Fibroblast of skin of left biceps (primary cell): Measurements from ENCODE around the gene OCIAD1.
"Not testable (repeated sequence)": the region's sequence is repeated elsewhere in the genome, so short reads cannot be mapped to it uniquely, and the experiment has no call there.

ENCODE experiments used
- DNase-seq, 2 experiments: peaks; one replicate each; pipeline ENCODE4 v3.0.0-alpha.2; 2013; ENCODE audit warnings: low read depth in 2 of 2

OCIAD1 gene

DNA sequence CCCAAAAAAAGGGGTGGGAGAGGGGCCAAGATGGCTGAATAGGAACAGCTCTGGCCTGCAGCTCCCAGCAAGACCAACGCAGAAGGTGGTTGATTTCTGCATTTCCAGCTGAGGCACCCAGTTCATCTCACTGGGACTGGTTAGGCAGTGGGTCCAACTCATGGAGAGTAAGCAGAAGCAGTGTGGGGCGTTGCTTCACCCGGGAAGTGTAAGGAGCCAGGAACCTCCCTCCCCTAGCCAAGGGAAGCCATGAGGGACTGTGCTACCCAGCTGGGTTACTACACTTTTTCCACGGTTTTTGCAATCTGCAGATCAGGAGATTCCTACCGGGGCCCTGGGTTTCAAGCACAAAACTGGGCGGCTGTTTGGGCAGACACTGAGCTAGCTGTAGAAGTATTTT is 13.9 kb upstream of the OCIAD1 start:
- no peak for DNase-seq

DNA sequence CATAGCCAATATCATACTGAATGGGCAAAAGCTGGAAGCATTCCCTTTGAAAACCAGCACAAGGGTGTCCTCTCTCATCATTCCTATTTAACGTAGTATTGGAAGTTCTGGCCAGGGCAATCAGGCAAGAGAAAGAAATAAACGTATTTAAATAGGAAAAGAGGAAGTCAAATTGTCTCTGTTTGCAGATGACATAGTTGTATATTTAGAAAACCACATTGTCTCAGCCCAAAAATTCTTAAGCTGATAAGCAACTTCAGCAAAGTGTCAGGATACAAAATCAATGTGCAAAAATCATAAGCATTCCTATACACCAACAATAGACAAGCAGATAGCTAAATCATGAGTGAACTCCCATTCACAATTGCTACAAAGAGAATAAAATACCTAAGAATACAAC is 9.5 kb upstream of the OCIAD1 start:
- DNase-seq = not testable (repeated sequence)

DNA sequence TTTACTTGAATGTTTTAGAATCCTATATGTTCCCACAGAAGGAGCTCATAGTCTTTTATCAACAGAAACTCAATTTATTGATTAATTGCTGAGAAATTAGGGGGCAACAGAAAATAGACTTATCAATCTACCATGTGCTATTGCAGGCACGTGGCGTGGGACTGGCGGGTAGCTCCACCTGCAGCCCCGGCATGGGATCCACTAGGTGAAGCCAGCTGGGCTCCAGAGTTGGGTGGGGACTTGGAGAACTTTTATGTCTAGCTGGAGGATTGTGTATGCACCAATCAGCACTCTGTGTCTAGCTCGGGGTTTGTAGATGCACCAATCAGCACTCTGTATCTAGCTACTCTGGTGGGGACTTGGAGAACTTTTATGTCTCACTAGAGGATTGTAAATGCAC is 3.3 kb upstream of the OCIAD1 start:
- DNase-seq = no peak

DNA sequence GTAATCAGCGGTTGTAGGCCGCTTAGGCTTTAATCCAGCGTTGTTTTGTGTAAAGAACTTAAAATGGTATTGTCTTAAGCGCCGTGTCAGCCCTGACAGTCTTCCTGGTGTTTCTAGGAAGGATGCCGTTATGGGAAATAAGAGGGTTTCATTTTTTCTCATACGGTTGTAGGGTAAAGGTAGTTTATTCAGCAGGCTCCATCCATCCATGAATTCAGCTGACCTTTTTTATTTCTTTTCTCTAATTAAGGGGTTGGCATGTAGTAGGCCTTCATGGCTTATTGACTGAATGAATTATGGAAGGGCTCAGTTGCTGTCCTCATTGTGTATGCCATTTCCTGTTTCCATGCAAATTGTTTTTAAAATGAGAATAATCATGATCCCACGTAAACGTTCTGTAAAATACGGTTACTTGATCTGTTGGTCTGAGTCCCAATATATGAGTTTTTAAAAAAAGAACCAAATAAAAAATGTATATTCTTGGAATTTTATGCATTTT is 693 bp downstream of the OCIAD1 start:
- no peak for DNase-seq

DNA sequence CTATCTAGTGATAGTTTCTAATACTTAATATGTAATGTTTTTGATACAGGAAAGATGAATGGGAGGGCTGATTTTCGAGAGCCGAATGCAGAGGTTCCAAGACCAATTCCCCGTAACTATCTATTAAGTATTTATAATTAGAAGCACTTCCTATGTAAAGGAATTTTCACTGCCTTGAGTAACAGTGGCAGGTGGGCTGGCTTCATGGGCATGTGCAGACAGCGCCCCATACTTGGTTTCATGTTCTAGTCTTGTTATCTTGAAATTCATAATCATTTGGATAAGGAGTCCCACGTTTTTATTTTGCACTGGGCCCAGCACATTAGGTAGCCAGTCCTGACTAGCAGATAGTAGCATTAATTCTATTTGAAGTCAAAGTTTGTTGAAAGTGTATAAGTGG is 1.7 kb downstream of the OCIAD1 start:
- DNase-seq = no peak

DNA sequence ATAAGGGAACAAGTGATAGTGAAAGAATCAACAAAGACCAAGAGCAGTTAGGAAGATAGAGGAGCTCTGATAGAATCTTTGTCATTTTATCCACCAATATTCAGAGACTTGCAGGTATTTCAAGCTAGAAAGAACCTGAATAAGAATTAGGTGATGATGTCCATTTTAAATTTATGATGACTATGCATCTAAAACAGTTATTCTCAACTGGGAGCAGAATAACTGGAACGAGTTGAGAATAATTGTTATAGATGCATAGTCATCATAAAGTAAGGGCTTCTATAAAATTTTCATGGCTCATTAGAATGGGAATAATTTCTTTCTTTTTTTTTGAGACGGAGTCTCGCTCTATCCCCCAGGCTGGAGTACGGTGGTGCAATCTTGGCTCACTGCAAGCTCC is 5.8 kb downstream of the OCIAD1 start:
- DNase-seq = no peak

DNA sequence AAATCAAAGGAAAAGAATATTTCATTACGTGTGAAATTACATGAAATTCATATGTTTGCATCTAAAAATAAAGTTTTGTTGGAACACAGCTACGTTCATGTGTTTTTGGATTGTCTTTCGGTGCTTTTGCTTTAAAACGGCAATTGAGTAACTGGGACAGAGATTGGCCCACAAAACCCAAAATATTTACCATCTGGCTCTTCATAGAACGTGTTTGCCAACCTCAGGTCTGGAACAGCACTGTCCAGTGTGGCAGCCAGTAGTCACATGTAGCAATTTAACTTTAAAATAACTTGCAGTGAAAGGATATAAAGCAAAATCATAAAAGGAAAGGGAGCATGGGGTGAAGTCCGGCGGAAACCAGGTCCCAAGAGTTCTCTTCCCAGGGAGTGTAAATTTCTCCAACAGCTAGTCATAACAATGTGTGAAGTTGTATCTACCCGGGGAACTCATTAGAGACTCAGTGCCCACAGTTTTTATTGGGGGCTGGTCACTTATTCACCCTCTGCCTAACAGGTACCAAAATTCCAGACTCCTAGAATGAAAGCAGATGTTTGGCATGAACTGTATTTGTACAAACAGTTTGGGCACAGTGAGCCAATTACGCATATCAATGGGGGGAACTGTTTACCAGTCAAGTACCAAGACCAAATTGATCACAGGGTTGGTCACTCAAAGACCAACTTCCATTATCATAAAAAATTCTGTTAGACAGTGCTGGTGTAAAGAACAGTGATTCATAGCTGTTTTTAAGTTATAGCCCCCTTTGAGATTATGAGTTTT is 10.3 kb downstream of the OCIAD1 start:
- no peak for DNase-seq

DNA sequence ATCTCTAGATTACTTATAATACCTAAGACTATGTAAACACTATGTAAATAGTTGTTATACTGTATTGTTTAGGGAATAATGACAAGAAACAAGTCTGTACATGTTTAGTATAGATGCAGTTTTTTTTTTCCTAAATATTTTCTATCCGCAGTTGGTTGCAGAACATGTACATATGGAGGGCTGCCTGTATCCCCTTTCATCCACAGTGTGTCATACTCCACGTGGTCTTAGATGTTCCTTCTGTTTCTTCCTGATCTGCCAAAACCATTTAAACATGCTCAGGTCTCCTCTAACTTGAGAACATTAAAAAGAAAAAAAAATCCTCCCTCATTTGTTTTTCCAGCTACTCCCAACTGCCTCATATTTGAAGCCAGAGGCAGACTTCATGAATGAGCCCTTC is 14.0 kb downstream of the OCIAD1 start:
- DNase-seq = no peak

DNA sequence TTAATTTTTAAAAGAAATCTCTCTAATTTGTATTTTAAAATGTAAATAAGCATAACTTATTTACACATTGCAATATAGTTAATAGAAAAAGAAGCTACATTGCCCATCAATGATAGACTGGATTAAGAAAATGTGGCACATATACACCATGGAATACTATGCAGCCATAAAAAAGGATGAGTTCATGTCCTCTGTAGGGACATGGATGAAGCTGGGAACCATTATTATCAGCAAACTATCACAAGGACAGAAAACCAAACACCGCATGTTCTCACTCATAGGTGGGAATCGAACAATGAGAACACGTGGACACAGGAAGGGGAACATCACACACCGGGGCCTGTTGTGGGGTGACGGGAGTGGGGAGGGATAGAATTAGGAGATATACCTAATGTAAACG is 17.9 kb downstream of the OCIAD1 start:
- DNase-seq = not testable (repeated sequence)

DNA sequence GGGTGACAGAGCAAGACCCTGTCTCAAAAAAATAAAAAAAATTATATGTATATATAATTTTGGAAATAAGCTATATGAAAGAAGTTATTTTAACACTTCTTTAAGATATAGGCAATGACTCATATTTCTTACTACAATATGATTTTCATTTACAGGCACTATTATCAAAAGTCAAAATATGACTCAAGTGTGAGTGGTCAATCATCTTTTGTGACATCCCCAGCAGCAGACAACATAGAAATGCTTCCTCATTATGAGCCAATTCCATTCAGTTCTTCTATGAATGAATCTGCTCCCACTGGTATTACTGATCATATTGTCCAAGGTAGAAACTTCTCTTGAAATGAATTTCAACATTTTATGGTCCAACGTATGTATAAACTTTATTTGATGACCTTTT is 20.8 kb downstream of the OCIAD1 start:
- DNase-seq = no peak

DNA sequence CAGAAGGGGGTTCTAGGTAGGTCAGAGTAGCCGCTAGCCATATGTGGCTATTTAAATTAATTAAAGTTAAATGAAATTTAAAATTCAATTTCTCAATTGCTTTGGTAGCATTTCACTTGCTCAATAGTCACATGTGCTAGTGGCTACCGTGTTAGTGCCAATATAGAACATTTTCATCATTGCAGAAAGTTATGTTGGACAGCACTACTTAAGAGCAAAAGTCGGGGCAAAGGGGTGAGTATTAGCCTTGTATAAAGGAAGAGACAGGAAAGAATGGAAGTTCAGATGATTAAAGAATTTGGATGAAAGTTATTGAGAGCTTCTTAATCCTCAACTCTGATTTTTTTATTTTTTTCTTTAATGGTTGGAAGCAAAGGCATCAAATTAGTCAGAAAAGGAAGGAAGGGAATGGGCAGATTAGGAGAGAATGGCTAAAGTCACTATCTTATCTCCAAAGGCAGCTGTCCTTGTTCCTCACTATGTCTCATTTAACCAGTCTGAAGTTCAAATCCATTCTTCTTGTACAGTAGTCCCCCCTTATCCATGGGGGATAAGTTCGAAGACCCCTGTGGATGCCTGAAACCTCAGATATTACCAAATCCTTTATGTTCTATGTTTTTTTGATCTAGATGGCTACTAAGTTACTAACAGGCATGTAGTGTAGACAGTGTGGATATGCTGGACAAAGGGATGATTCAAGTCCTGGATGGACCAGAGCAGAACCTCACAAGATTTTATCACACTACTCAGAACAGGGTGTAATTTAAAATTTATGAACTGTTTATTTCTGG is 22.9 kb downstream of the OCIAD1 start:
- DNase-seq = no peak

DNA sequence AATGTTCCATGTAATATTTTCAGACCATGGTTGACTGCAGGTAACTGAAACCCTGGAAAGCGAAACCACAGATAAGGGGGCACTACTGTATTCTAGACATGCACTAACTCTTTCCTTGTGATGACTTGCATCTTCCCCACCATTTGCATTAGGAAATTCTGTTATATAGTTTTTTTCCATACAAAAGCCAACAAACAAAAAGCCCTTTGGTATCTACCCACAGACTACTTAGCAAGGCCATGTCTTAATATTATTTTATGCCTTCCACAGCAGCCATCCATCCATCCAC is 23.5 kb downstream of the OCIAD1 start:
- no peak for DNase-seq

DNA sequence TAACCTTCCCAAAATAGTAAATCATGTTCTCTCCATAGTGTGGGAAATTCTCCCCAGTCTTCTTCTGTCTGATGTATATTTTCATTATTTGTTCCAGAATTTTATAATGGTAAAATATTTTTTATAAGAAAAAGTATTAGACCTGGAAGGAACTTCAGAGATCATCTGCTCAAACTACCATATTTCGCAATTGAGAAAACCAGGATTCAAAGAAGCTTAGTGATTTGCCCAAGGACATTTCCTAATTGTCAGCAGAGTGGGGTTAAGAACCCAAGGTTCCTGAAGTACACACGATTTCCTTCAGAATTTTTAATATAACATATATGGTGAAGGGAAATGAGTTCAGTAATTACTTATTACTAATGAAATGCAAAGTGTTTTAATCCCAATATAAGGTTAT is 24.1 kb downstream of the OCIAD1 start:
- no peak for DNase-seq

DNA sequence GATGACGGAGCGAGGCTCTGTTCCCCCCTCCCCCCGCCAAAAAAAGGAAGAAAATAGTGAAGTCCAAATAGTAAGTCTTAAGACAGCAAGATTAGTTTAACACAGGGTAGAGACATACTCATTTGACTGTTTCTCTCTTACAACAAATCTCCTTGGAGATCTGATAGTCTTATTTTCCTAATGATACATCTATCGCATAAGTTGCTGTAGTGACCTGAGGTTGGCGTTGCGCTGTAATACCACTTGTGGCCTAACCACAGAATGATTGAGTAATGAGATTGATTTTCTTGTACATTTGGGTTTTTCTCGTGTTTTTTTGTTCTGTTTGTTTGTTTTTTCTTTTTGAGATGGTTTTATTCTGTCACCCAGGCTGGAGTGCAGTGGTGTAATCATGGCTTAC is 27.2 kb downstream of the OCIAD1 start:
- DNase-seq = no peak

DNA sequence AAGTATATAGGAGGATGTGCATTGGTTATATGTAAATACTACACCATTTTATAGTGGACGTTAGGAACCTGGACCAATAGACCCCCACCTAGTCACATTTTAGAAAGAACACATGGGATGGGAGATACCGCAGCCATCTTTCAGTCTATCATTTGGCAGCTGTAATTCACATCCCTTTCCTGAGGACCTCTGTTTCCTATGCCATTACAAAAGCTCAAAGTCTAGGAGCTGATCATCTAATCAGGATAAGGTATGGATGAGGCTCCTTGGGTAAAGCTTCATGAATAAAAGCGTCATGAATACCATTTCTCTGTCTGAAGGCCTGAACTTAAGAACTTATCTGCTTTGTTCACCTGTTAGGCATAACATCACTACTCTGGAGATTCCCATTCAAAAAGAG is 31.1 kb downstream of the OCIAD1 start:
- no peak for DNase-seq

DNA sequence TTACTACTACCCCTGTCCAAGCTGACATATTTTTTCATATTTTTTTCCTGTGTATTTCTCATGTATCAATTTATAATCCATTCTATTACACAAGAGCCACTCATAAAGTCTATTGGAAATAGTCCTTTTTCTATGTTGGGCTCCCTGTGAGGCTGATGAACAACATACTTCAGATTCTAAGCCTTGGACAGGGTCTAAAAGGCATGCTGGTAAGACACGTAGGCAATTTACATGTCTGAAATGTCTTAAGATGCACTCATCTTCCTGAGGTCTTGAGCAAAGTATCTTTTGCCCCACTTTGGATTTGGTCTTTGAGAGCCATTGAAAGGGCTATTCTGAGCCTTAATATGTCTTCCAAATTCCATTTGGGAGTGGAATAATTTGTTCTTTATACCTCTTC is 31.8 kb downstream of the OCIAD1 start:
- DNase-seq = no peak

DNA sequence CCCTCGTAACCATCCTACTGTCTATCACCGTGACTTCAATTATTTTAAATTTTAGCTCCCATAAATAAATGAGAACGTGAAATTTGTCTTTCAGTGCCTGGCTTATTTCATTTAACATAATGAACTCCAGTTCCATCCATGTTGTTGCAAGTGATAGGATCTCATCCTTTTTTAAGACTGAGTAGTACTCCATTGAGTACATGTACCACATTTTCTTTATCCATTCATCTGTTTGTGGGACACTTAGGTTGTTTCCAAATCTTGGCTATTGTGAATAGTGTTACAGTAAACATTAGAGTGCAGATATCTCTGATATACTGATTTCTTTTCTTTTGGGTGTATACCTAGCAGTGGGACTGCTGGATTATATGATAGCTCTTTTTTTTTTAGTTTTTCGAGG is 32.8 kb downstream of the OCIAD1 start:
- no peak for DNase-seq

DNA sequence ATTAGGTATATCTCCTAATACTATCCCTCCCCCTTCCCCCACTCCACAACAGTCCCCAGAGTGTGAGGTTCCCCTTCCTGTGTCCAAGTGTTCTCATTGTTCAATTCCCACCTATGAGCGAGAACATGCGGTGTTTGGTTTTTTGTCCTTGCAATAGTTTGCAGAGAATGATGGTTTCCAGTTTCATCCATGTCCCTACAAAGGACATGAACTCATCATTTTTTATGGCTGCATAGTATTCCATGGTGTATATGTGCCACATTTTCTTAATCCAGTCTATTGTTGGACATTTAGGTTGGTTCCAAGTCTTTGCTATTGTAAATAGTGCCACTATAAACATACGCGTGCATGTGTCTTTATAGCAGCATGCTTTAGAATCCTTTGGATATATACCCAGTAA is 33.8 kb downstream of the OCIAD1 start:
- not testable (repeated sequence) for DNase-seq

DNA sequence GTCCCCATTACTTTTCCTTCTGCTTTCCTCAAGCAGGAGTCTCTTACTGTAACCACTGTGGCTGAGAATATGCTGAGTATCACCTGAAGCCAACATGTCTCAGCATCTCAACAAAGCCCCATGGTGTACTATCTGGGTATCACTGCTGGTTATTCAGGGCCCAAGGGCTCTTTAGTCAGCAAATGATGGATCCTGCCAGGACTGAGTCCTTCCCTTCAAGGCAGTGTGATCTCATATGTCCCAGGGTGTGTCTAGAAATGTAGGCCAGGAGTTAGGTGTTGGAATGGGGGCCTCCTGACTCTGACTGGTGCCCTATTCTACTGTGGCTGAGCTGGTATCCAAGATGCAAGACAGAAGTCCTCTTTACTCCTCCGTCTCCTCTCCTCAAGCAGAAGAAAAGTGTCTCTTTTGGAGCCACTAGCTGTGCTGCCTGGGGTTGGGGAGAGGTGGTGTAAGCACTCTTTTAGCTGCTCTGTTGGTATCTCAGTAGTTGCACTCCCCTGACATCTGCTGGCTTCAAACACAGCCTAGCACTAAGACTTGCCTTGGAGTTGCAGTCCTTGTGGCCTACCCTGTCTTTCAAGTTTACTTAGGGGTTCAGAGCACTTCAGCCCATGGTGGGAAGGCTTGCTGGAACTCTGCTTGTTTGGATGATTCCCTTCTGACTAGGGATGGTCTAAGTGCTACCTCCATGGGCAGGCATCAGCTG is 47.1 kb downstream of the OCIAD1 start:
- DNase-seq = no peak

DNA sequence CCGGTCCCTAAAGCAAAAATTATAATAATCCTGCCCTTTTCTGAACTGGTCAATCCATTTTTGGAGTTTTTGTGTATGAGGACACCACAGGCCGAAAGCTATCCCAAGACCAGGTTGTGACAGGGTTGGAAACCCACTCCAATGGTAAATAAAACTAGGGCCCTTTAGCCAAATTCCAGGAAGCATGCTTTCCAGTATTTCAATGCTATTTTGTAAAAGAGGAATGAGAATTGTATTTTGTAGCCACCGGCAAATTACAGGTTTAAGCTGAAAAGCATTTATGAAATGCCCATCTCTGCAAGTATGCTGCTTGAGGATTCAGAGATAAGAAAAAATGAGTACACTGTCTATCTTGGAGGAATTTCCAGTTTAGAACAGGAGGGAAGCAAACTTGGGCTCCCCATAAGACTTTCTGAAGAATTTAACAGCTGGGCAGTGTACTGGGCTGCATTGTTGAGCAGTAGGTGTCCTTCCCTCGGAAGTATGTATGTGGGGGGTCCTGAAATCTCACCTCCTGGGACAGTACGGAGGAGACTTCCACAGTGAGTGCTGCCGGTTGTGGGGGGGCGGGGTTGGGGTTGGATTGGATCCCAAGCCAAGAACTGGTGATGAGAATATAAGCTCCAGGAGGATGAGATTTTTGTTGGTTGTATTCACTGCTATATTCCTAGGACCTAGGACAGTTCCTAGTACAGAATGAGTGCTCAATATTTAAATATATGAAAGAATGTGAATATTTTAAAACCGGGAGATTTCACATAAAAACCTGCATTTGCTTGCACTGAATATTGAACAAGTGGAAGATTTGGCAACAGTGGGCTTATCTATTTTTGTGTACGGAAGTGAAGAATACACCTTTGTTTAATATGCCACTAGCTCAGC is 48.9 kb downstream of the OCIAD1 start:
- DNase-seq = no peak

DNA sequence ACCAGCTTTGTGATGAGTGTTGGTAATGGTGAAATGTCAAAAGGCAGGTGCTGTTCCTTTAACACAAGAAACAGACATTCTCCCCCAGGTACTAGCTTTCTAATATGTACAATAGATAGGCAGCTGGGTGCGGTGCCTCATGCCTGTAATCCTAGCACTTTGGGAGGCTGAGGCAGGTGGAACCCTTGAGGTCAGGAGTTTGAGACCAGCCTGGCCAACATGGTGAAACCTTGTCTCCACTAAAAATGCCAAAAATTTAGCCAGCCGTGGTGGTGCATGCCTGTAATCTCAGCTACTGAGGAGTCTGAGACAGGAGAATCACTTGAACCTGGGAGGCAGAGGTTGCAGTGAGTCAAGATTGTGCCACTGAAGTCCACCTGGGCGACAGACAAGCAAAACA is 50.8 kb downstream of the OCIAD1 start:
- not testable (repeated sequence) for DNase-seq

DNA sequence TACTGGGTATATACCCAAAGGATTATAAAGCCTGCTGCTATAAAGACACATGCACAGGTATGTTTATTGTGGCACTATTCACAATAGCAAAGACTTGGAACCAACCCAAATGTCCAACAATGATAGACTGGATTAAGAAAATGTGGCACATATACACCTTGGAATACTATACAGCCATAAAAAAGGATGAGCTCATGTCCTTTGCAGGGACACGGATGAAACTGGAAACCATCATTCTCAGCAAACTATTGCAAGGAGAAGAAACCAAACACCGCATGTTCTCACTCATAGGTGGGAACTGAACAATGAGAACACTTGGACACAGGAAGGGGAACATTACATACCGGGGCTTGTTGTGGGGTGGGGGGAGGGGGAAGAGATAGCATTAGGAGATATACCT is 58.9 kb downstream of the OCIAD1 start:
- DNase-seq = not testable (repeated sequence)
